Right atrium auricular region (tissue), 2 donors: ENCODE results near the gene THSD7A. TPM values are rescaled to one million over a fixed set of nuclear protein-coding genes. Genes with fewer than 3 reads are reported as not detected.
A peak's percentile ranks its signal among the peaks of the same experiment; 100 is the strongest.

ENCODE experiments used
- DNase-seq: peaks from one replicate; pipeline ENCODE4 v3.0.0-alpha.2; 2019; ENCODE audit warnings: low spot score
- H3K27ac ChIP-seq, 2 donors: fragments of 200-600 bp; sonication (generic); 1 replicate in 1 of 2; 2 replicates in 1 of 2; pipeline ENCODE4 v1.5.1; 2016 to 2019
- H3K27me3 ChIP-seq, 2 donors: fragments of 200-600 bp; sonication (generic); one replicate each; pipeline versions ENCODE4 v1.5.1 to v1.6.0; 2017 to 2019
- H3K36me3 ChIP-seq: fragments of 200-600 bp; sonication (generic); one replicate; pipeline ENCODE4 v1.5.1; 2016
- H3K4me1 ChIP-seq, 2 donors: fragments of 200-600 bp; sonication (generic); one replicate each; pipeline versions ENCODE4 v1.5.1 to v1.6.0; 2017 to 2019
- H3K4me3 ChIP-seq, 2 donors: fragments of 200-600 bp; sonication (generic); 1 replicate in 1 of 2; 2 replicates in 1 of 2; pipeline ENCODE4 v1.5.1; 2017 to 2019; ENCODE audit warnings: mild to moderate bottlenecking in 1 of 2, moderate library complexity in 1 of 2
- H3K9me3 ChIP-seq, 2 donors: fragments of 200-600 bp; sonication (generic); one replicate each; pipeline ENCODE4 v1.5.1; 2019
- total RNA-seq, 2 donors: library from RNA; depleted of rRNA; stranded (reverse); fragments of >200 nt; gene quantifications; one replicate each; pipeline ENCODE4 v1.1.0, GENCODE V29; 2016
- TF ChIP-seq, protein P1 (sequence below), 2 donors: fragments of 200-600 bp; sonication (generic); IDR thresholded peaks; one replicate each; pipeline ENCODE4 v1.5.1; 2019; ENCODE audit warnings: antibody characterized with exemption in 2 of 2

The THSD7A gene
- total RNA-seq, 2 donors from 2014 or later, result 0.85 to 2.9 TPM

DNA sequence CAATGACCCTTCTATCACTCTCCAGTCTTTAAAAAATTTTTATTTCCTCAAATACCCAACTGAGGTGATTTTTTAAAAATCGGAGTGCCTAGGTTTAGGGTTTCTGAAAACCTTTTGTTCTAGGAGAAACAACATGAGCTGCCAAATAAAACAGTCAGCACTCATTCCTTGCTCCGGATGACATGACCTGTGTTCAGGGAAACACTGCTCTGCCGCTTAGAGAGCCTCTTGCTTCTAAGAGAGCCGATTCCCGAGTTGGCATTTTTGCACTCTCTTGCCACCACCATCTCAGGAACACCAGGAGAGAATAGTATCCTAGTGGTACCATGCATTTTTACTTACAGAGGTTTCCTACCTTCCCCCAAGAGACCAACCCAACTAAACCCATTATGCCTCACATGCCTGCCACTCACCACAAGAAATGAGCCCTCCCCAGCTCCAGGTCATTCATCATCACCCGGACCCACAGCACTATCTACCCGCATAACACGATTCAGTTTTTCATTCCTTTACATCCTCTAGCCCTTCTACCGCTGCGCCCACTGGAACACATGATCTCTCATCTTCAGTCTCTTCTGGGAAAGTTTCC, 365.4 kb downstream of the THSD7A start:
- Histone ChIP-seq H3K27ac (no peak overlapping the region), H3K9me3 (no peaks in the 10 kb centered on the region), H3K27me3 (no peaks in the 10 kb centered on the region), H3K4me1 (no peaks in the 10 kb centered on the region), H3K36me3 (no peaks in the 10 kb centered on the region), H3K4me3 (no peak overlapping the region)
- DNase-seq, result no peak
- TF ChIP-seq, protein P1, sequence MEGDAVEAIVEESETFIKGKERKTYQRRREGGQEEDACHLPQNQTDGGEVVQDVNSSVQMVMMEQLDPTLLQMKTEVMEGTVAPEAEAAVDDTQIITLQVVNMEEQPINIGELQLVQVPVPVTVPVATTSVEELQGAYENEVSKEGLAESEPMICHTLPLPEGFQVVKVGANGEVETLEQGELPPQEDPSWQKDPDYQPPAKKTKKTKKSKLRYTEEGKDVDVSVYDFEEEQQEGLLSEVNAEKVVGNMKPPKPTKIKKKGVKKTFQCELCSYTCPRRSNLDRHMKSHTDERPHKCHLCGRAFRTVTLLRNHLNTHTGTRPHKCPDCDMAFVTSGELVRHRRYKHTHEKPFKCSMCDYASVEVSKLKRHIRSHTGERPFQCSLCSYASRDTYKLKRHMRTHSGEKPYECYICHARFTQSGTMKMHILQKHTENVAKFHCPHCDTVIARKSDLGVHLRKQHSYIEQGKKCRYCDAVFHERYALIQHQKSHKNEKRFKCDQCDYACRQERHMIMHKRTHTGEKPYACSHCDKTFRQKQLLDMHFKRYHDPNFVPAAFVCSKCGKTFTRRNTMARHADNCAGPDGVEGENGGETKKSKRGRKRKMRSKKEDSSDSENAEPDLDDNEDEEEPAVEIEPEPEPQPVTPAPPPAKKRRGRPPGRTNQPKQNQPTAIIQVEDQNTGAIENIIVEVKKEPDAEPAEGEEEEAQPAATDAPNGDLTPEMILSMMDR (IDR thresholded peaks at IDR 0.05), result no peak

DNA sequence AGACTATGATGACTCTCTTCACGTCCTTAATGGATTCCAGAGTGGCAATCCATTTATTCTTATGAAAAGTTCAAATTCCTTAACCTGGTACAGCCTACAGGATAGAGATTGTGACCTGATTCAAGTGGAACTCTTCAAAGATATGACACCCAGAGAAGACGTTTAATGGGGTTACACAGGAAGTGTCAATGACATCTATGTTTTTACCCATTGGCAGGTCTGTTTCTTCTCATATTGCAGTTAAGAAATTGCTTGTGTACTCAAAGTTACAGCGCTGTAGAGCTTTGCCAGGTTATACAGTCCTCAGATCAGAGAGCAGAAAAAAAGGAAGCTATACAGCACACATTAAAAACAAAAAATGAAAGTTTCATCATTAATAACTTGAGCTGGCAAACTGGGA, 367.4 kb downstream of the THSD7A start:
- TF ChIP-seq, protein P1 (IDR thresholded peaks at IDR 0.05), result no peak
- no peak overlapping the region for H3K4me3 ChIP-seq

DNA sequence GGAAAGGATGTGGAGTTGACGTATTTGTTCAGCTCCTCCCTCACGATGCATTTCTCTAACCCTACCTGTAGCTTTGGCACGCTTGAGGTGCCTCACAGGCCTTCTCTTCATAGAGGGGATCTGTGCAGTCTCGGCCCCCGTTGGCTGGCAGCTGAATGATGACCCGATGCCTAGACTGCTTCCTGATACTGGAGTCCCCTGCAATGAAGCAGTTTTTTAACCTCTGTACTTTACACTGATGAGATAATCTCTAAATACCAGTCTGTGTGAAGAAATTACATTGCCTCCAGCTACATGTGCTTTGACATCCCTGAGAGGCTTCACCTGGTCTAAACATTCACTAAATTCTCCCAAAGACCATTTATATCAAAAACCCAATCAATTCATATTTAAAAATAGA, 370.1 kb downstream of the THSD7A start:
- TF ChIP-seq, protein P1 (IDR thresholded peaks at IDR 0.05), result no peak
- Histone ChIP-seq H3K4me1 (no peaks in the 10 kb centered on the region), H3K4me3 (no peak overlapping the region), H3K36me3 (no peaks in the 10 kb centered on the region), H3K27ac (no peak overlapping the region), H3K27me3 (no peaks in the 10 kb centered on the region), H3K9me3 (no peaks in the 10 kb centered on the region)
- DNase-seq, result no peak

More for the DNA sequence above, 367.4 kb downstream of the THSD7A start:
- Histone ChIP-seq H3K27ac (no peak overlapping the region), H3K4me1 (no peaks in the 10 kb centered on the region), H3K36me3 (no peaks in the 10 kb centered on the region), H3K27me3 (no peaks in the 10 kb centered on the region), H3K9me3 (no peaks in the 10 kb centered on the region)
- DNase-seq, result no peak

DNA sequence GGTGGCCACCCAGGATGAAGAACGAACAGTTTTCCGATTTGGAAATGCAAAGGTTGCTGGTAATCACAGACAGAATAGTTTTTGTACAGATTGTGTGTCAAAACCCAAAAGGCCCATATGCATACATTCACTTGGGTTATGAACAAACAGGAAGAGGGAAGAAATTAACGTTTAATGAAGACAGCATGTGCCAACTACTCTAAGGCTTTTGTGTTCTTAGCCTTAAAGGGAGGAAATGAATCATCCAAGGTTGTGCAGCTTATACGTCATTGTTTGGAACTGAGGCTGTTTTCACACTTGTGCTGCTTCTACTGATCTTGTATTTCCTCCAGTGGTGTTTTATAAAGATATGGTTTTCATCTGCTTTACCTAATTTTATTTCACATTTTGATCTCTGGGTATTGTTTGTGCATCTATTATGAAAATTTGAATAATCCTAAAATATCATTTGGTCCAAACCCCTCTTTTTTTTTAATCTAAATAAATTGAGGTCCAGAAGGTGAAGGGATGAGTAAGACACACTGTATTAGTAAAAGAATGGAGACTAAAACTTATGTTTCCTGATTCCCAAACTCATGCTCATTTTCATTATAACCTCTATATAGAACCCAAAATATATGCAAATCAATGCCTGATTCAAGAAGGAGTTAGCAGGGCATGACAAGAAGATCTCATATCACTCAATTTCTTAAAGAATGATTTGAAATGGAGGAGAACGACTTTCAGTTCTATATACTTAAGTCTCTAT, 373.1 kb downstream of the THSD7A start:
- TF ChIP-seq, protein P1 (IDR thresholded peaks at IDR 0.05), result no peak
- no peaks in the 10 kb centered on the region for H3K27me3 ChIP-seq
- no peaks in the 10 kb centered on the region for H3K4me1 ChIP-seq
- H3K36me3 ChIP-seq, result no peaks in the 10 kb centered on the region
- H3K4me3 ChIP-seq, result no peak overlapping the region
- no peak for DNase-seq
- H3K9me3 ChIP-seq, result no peaks in the 10 kb centered on the region
- peak overlapping the region in 1 of 2 donors; percentile 20 for H3K27ac ChIP-seq

DNA sequence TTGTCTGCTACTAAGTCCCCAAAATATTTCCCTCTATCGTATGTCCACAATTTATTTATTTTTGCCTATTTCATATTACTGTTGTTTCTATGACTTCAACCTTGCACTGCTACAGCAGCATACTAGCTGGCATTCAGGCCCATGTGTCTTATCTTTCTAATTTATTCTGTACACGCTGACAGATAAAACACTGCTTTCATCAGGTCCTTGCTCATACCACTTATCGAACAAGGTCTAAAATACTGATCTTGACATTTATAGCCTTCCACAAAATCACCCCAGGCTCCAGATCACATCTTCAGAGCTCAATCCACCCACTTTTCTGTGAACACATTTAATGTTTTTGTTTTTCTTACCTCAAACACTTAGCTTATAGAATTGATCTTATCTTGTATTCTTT, 374.6 kb downstream of the THSD7A start:
- no peak for DNase-seq
- Histone ChIP-seq H3K4me3 (no peak overlapping the region), H3K4me1 (no peaks in the 10 kb centered on the region), H3K27ac (no peak overlapping the region), H3K36me3 (no peaks in the 10 kb centered on the region), H3K27me3 (no peaks in the 10 kb centered on the region), H3K9me3 (no peaks in the 10 kb centered on the region)
- TF ChIP-seq, protein P1 (IDR thresholded peaks at IDR 0.05), result no peak
